ENCODE results near the gene ABCA4.

The ABCA4 gene

DNA sequence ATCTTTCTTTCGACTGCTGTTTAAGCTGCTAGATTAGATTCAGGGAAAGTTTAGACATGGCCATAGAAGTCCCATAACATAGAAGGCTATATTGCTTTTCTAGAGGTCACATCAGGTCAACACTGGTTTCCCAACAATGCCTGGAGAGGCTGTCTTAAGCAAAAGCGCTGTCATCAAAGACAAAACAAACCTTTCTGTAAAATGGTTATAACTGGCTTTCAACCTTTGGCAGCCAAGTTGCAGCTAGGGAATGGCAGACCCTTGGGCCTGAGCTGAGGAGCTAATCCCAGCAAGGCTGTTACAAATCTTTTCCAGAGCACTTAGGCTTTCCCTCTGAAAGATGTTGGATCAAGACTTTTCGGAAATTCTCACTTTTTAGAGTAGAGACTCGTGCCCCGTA lies 11.2 kb upstream of the ABCA4 start:
- H3K4me3 Mint-ChIP-seq, result no peak overlapping the region
- H3K36me3 Mint-ChIP-seq, result no peaks in the 10 kb centered on the region
- H3K9me3 Mint-ChIP-seq, result peaks cover 8% of the 10 kb centered on the region
- no peak overlapping the region for H3K27ac Mint-ChIP-seq
- no peaks in the 10 kb centered on the region for H3K4me1 Mint-ChIP-seq
- H3K27me3 Mint-ChIP-seq, result peaks cover 9% of the 10 kb centered on the region

DNA sequence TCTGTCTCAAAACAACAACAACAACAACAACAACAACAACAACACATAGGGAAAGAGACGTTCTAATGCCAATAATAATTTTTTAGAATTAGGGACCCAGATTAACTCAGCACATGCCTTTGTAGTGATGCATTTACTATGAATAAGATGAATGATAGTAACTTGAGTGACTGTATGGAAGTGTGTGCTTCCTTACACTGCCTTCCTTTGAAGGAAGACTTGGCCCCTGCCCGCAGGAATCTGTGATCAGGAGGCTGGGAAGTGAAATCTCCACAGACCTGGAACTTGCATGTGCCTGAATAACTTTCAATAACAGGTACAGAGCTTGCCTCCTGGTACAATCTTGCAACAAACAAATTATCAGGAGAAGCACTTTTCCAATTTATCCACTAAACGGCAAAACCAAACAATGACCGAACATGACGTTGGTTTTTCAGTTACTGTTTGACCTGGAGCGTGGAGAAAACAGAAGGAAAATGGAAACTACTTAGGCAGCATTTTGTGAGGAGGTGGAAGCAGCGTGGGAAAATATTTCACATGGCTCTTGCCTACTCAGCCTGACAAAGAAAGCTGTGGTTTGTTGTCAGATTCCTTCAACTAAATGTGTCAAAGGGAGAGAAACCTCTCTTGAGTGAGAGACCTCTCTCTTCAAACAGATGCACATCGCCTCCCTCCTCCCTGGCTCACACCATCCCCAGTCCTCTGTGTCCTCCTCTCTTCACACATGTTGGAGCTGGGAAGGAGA lies 10.1 kb upstream of the ABCA4 start:
- H3K4me3 Mint-ChIP-seq, result no peak overlapping the region
- peaks cover 6% of the 10 kb centered on the region for H3K27me3 Mint-ChIP-seq
- peaks cover 8% of the 10 kb centered on the region for H3K9me3 Mint-ChIP-seq
- no peaks in the 10 kb centered on the region for H3K36me3 Mint-ChIP-seq
- H3K27ac Mint-ChIP-seq, result no peak overlapping the region
- H3K4me1 Mint-ChIP-seq, result no peaks in the 10 kb centered on the region

DNA sequence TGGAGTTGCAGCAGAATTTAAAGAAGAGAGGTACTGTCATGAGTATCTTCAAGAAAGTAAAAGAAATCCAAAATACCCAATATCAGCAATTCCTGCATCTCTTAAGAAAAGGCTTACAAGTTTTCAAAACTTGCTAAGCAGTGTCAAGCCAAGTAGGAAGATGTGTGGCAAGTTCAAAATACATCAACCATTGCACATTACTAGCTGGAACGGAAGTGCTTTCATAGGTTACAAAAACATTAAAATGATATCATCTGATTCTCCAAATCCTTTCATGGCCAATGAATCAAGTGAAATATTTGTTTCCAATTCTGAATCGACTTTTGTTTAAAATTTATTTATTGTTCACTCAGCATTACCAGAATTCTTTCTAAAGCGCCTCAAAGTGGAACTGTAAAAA lies 5.7 kb upstream of the ABCA4 start:
- H3K4me3 Mint-ChIP-seq, result no peak overlapping the region
- no peaks in the 10 kb centered on the region for H3K4me1 Mint-ChIP-seq
- no peaks in the 10 kb centered on the region for H3K9me3 Mint-ChIP-seq
- H3K27ac Mint-ChIP-seq, result no peak overlapping the region
- H3K36me3 Mint-ChIP-seq, result no peaks in the 10 kb centered on the region
- H3K27me3 Mint-ChIP-seq, result peaks cover 4% of the 10 kb centered on the region

DNA sequence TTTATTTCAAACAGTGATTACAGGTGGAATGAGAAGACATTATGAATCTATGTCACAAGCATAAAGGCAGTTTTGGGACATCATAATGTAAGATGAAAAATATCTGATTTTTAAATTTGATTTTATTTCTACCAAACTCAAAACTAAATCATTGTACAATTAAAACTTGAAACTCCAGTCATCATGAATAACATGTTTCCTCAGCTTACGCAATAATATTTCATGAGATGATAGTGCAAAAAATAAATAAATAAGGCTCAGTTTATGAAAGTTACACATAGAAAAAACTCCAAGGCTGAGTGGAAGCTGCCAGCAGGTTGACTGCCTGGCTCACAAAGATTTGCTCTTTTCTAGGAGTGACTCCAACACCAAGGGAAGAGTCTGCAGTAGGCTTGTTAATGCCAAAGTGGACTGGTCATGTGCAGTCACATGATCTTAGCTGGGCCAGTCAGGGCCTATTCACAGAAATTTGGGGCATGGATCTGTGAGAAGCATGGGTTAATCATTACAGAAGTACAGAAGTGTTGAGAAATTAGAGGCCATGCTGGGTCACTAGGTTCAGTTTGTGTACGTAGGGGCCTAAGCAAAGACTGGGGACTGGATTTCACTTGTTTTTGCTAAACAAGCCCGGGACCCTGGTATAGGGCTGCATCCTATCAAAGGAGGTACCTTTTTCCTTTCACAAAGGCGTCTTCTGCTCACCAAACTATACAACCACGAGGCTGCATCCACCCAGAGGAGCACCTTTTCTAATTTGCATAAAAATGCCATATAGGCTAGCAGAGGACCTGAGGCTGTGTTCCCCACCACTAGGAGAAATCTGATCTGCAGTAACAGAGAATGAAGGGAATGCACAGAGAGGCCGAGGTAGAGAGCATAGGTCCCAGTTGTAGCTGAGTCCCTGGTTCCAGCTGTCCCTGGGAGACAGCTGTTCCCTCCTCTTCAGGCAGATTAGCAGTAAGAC lies 4.9 kb upstream of the ABCA4 start:
- Mint-ChIP-seq H3K27ac (no peak overlapping the region), H3K27me3 (peaks cover 4% of the 10 kb centered on the region), H3K9me3 (no peaks in the 10 kb centered on the region), H3K4me1 (no peaks in the 10 kb centered on the region), H3K36me3 (no peaks in the 10 kb centered on the region), H3K4me3 (no peak overlapping the region)

GRCh38 chr1:94124538-94124937 lies 3.6 kb upstream of the ABCA4 start:
- no peaks in the 10 kb centered on the region for H3K4me1 Mint-ChIP-seq
- no peaks in the 10 kb centered on the region for H3K9me3 Mint-ChIP-seq
- H3K36me3 Mint-ChIP-seq, result no peaks in the 10 kb centered on the region
- H3K27ac Mint-ChIP-seq, result no peak overlapping the region
- H3K27me3 Mint-ChIP-seq, result peaks cover 6% of the 10 kb centered on the region
- no peak overlapping the region for H3K4me3 Mint-ChIP-seq

DNA sequence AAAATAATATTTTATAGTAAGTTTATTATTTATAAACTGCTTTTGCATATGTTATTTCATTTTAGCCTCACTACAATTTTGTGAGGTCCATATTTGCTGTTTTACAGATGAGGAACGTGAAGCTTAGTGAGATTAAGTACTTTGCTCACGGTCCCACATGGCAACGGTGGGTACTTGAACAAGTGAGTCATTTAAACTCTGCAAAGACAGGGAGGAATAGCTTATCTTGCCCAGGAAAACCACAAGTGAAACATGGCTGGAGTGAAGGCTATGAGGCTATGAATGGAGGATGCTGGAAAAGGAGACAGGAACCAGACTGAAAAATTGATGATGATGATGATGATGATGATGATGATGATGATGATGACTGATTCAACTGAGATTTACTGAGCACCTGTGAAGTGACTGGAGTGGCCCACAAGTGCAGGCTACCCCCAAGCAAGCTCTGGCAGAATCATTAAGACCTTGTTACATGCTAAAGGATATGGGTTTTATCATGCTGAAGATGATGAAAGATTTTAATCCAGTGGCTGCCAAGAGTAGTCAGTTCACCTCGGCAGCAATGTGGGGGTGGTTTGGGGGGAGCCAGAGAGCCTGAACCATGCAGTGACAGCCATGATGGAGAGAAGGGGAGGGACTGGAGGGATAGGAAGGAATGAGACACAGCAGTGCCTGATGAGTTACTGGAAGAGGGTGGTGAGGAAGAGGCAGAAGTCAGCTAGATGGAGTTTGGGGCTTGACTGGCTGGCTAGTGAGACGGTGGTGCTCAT lies 1.4 kb upstream of the ABCA4 start:
- Mint-ChIP-seq H3K9me3 (no peaks in the 10 kb centered on the region), H3K4me1 (no peaks in the 10 kb centered on the region), H3K36me3 (no peaks in the 10 kb centered on the region), H3K4me3 (no peak overlapping the region), H3K27ac (no peak overlapping the region), H3K27me3 (peaks cover 2% of the 10 kb centered on the region)

DNA sequence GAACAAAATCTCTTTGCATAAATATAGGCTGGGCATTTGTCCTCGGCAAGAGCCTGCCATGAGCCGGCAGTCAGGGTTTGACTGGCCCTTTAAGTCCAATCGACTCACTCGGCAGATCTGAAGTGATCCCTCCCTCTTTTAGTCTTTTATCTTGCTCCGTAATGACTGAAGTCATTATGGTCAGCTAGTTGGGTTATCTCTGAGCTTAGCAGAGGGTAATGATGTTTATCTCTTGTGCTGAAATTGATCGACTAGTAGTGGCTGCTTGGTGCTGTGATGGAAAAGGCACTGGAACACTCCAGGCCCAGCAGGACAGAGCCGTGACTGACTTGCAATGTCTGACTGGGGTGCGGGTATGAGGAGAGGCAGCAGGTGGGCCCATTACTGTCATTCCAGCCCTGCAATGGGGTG lies 468 bp upstream of the ABCA4 start:
- H3K4me1 Mint-ChIP-seq, result no peaks in the 10 kb centered on the region
- no peaks in the 10 kb centered on the region for H3K36me3 Mint-ChIP-seq
- no peaks in the 10 kb centered on the region for H3K9me3 Mint-ChIP-seq
- H3K27ac Mint-ChIP-seq, result no peak overlapping the region
- peaks cover 2% of the 10 kb centered on the region for H3K27me3 Mint-ChIP-seq
- no peak overlapping the region for H3K4me3 Mint-ChIP-seq

GRCh38 chr1:94120570-94120901 lies 412 bp downstream of the ABCA4 start:
- Mint-ChIP-seq H3K36me3 (no peaks in the 10 kb centered on the region), H3K4me3 (no peak overlapping the region), H3K9me3 (no peaks in the 10 kb centered on the region), H3K4me1 (no peaks in the 10 kb centered on the region), H3K27ac (no peak overlapping the region), H3K27me3 (peaks cover 2% of the 10 kb centered on the region)

- no peaks in the 10 kb centered on the region for H3K4me1 Mint-ChIP-seq
- H3K9me3 Mint-ChIP-seq, result no peaks in the 10 kb centered on the region
- H3K27me3 Mint-ChIP-seq, result peaks cover 2% of the 10 kb centered on the region
- H3K4me3 Mint-ChIP-seq, result no peak overlapping the region
- no peaks in the 10 kb centered on the region for H3K36me3 Mint-ChIP-seq
- H3K27ac Mint-ChIP-seq, result no peak overlapping the region
Observed at GRCh38 chr1:94119796-94120569, 965 bp downstream of the ABCA4 start.

DNA sequence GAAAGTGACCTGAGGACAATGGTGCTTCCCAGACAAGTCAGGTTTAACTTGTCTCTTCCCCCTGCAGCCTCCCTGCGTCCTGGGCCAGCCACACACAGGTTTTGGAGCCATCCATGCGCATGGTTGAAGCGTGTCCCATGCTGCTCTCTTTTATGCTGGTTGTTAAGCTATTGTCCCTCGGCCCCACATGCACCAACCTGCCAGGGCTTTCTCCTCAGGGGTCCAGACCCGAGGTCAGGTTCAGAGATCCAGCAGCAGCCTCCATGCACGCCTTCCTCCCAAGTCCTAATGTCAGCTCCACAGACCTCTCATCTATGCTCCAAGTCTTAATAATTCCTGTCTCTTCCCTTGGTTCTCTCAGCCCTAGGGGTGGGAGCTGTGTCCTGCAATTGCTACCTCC lies 1.6 kb downstream of the ABCA4 start:
- Mint-ChIP-seq H3K9me3 (no peaks in the 10 kb centered on the region), H3K27me3 (peaks cover 2% of the 10 kb centered on the region), H3K36me3 (no peaks in the 10 kb centered on the region), H3K4me1 (no peaks in the 10 kb centered on the region), H3K27ac (no peak overlapping the region), H3K4me3 (no peak overlapping the region)

GRCh38 chr1:94118471-94118870 lies 2.5 kb downstream of the ABCA4 start:
- H3K9me3 Mint-ChIP-seq, result no peaks in the 10 kb centered on the region
- no peak overlapping the region for H3K4me3 Mint-ChIP-seq
- H3K27me3 Mint-ChIP-seq, result peaks cover 3% of the 10 kb centered on the region
- no peak overlapping the region for H3K27ac Mint-ChIP-seq
- no peaks in the 10 kb centered on the region for H3K36me3 Mint-ChIP-seq
- no peaks in the 10 kb centered on the region for H3K4me1 Mint-ChIP-seq

GRCh38 chr1:94118013-94118412 lies 2.9 kb downstream of the ABCA4 start:
- Mint-ChIP-seq H3K36me3 (no peaks in the 10 kb centered on the region), H3K4me1 (no peaks in the 10 kb centered on the region), H3K27ac (no peak overlapping the region), H3K27me3 (peaks cover 3% of the 10 kb centered on the region), H3K4me3 (no peak overlapping the region), H3K9me3 (no peaks in the 10 kb centered on the region)

GRCh38 chr1:94117259-94117851 lies 3.6 kb downstream of the ABCA4 start:
- Mint-ChIP-seq H3K4me3 (no peak overlapping the region), H3K36me3 (no peaks in the 10 kb centered on the region), H3K27ac (no peak overlapping the region), H3K4me1 (no peaks in the 10 kb centered on the region), H3K27me3 (peaks cover 3% of the 10 kb centered on the region), H3K9me3 (no peaks in the 10 kb centered on the region)

DNA sequence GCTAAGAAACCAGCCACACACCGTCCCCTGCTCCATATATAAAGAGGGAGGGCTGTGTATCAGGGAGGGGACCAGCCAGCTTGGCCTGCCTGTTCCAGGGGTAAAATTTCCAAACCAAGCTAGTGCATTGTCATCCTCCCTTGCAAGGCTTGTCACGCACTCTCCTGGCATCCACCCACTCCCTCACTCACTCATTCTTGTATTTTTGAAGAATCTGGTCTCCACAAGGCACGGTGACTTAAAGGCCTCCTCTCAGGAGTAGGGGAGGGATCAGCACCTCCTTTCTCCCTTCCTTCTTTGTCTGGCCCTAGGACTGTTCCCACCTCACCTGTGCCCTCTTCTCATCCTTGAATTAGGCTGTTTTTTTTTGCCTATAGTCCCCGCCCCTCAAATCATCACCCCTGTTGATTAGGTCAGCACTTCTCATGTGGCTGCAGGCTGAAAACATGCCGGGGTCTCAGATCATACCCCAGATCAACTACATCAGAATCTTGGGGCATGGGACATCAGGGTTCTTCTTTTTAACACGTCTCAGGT lies 5.0 kb downstream of the ABCA4 start:
- H3K4me3 Mint-ChIP-seq, result no peak overlapping the region
- H3K9me3 Mint-ChIP-seq, result no peaks in the 10 kb centered on the region
- peaks cover 3% of the 10 kb centered on the region for H3K27me3 Mint-ChIP-seq
- H3K36me3 Mint-ChIP-seq, result no peaks in the 10 kb centered on the region
- no peak overlapping the region for H3K27ac Mint-ChIP-seq
- no peaks in the 10 kb centered on the region for H3K4me1 Mint-ChIP-seq

Measured in activated naive CD4-positive, alpha-beta T cell treated with anti-CD3 and anti-CD28 coated beads, Interleukin-2, amount 50 U/mL, for 24 hours (primary cell).